NCI-H460 (cell line): ENCODE results near the gene EPHA10. TPM values are rescaled to one million over a fixed set of nuclear protein-coding genes. Genes with fewer than 3 reads are reported as not detected.

ENCODE experiments used
- DNase-seq: peaks from one replicate; pipeline ENCODE4 v3.0.0-alpha.2; 2016; ENCODE audit warnings: low read depth; ENCODE audit errors: extremely low read depth
- polyA plus RNA-seq: library from polyadenylated mRNA; depleted of rRNA; stranded (reverse); fragments of >200 nt; gene quantifications from 2 replicates; pipeline ENCODE4 v1.2.3, GENCODE V29; 2014; cell fraction: nucleus; rRNA removed
- total RNA-seq: library from RNA; depleted of rRNA; stranded (reverse); fragments of >200 nt; shearing (Covaris generic); gene quantifications from 2 replicates; pipeline ENCODE4 v1.2.3, GENCODE V29; 2014; rRNA removed

EPHA10 gene
- total RNA-seq = 0.05 and 0.43 TPM in 2 replicates
- 0.58 TPM in 1 of 2 replicates, not detected in the other for polyA plus RNA-seq

- DNase-seq = no peak
Observed at GRCh38 chr1:37764888-37765441, at the start of gene EPHA10. TSS of gene EPHA10 (minus strand) at chr1:37765120. CDS start at chr1:37765066, 54 bp downstream.

- no peak for DNase-seq
Observed at GRCh38 chr1:37814252-37814651, 49.3 kb upstream of the EPHA10 start.

- no peak for DNase-seq
Observed at GRCh38 chr1:37813529-37814145, 48.7 kb upstream of the EPHA10 start.

GRCh38 chr1:37811027-37811655 lies 46.2 kb upstream of the EPHA10 start:
- DNase-seq = peak; percentile 75

- DNase-seq = no peak
Observed at GRCh38 chr1:37809942-37810341, 45.0 kb upstream of the EPHA10 start.

GRCh38 chr1:37808369-37809319 lies 43.7 kb upstream of the EPHA10 start:
- DNase-seq = peak; percentile 56

- DNase-seq = peak; percentile 83
Observed at GRCh38 chr1:37807555-37808368, 42.8 kb upstream of the EPHA10 start, which contains the start of the genes C1orf122 and YRDC. TSS of gene C1orf122 (plus strand) at chr1:37807790. CDS start at chr1:37808405, 615 bp downstream. TSS of gene YRDC (minus strand) at chr1:37808208. CDS start at chr1:37808180, 28 bp downstream.

- DNase-seq = no peak
Observed at GRCh38 chr1:37807220-37807554, 42.3 kb upstream of the EPHA10 start.

- no peak for DNase-seq
Observed at GRCh38 chr1:37802439-37802838, 37.5 kb upstream of the EPHA10 start.

- no peak for DNase-seq
Observed at GRCh38 chr1:37797750-37798345, 32.9 kb upstream of the EPHA10 start.

- no peak for DNase-seq
Observed at GRCh38 chr1:37795340-37796125, 30.6 kb upstream of the EPHA10 start.

- DNase-seq = no peak
Observed at GRCh38 chr1:37794372-37795339, 29.7 kb upstream of the EPHA10 start.

GRCh38 chr1:37793773-37794371 lies 29.0 kb upstream of the EPHA10 start, which contains the start of gene MANEAL:
TSS of gene MANEAL (plus strand) at chr1:37793847. CDS start at chr1:37794183, 336 bp downstream.
- no peak for DNase-seq

GRCh38 chr1:37792943-37793686 lies 28.2 kb upstream of the EPHA10 start:
- DNase-seq = no peak

- no peak for DNase-seq
Observed at GRCh38 chr1:37782491-37782890, 17.6 kb upstream of the EPHA10 start.

GRCh38 chr1:37778654-37779053 lies 13.7 kb upstream of the EPHA10 start:
- DNase-seq = no peak
